ENCODE results near the gene HOXA9. TPM values are rescaled to one million over a fixed set of nuclear protein-coding genes. Genes with fewer than 3 reads are reported as not detected.

The HOXA9 gene
- total and polyA plus RNA-seq, 2 experiments from 2014 or later: 3.6 to 4.4 TPM

GRCh38 chr7:27175626-27176523 is 10.5 kb upstream of the HOXA9 start:
- peak overlapping the region; percentile 20 for H3K4me3 ChIP-seq
- TF ChIP-seq EZH2phosphoT487 (IDR thresholded peaks at IDR 0.05; ENCODE audit: low read depth, severe bottlenecking, unreplicated experiment) (no peak), EZH2 (IDR thresholded peaks at IDR 0.05; ENCODE audit: borderline replicate concordance) (no peak)
- TF ChIP-seq, protein P1, sequence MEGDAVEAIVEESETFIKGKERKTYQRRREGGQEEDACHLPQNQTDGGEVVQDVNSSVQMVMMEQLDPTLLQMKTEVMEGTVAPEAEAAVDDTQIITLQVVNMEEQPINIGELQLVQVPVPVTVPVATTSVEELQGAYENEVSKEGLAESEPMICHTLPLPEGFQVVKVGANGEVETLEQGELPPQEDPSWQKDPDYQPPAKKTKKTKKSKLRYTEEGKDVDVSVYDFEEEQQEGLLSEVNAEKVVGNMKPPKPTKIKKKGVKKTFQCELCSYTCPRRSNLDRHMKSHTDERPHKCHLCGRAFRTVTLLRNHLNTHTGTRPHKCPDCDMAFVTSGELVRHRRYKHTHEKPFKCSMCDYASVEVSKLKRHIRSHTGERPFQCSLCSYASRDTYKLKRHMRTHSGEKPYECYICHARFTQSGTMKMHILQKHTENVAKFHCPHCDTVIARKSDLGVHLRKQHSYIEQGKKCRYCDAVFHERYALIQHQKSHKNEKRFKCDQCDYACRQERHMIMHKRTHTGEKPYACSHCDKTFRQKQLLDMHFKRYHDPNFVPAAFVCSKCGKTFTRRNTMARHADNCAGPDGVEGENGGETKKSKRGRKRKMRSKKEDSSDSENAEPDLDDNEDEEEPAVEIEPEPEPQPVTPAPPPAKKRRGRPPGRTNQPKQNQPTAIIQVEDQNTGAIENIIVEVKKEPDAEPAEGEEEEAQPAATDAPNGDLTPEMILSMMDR (IDR thresholded peaks at IDR 0.05; ENCODE audit: poor library complexity): no peak
- peaks cover 14% of the 10 kb centered on the region for H3K4me1 ChIP-seq (ENCODE audit: insufficient read depth)
- no peaks in the 10 kb centered on the region for H3K9me3 ChIP-seq (ENCODE audit: low read depth)
- no peak overlapping the region for H2AFZ ChIP-seq
- no peak for DNase-seq (ENCODE audit: low spot score)
- no peaks in the 10 kb centered on the region for H3K9me2 ChIP-seq (replicated peaks; ENCODE audit: insufficient read depth)
- peaks cover 9% of the 10 kb centered on the region for H4K20me1 ChIP-seq (ENCODE audit: insufficient read depth, poor library complexity, severe bottlenecking)
- peaks cover 95% of the 10 kb centered on the region for H3K27me3 ChIP-seq
- H3K4me2 ChIP-seq: peak overlapping the region; percentile 96
- peaks cover 90% of the 10 kb centered on the region for H3K79me2 ChIP-seq
- no peaks in the 10 kb centered on the region for H3K36me3 ChIP-seq (replicated peaks; ENCODE audit: insufficient read depth, low read depth)
- WGBS (ENCODE audit: low lambda C conversion rate, missing lambda C conversion rate): 15% methylated on average over 38 of the region's 40 CpGs
- H3K27ac ChIP-seq: peak overlapping the region; percentile 96

- peak overlapping the region; percentile 61 for H3K4me3 ChIP-seq
- peak overlapping the region; percentile 96 for H3K27ac ChIP-seq
- H3K27me3 ChIP-seq: peaks cover 95% of the 10 kb centered on the region
Measured at GRCh38 chr7:27174874-27175625, 9.7 kb upstream of the HOXA9 start.

GRCh38 chr7:27173956-27174873 is 8.9 kb upstream of the HOXA9 start, which contains the start of gene HOXA10:
TSS of gene HOXA10 (minus strand) at chr7:27174320. CDS start at chr7:27174306, 14 bp downstream.
- TF ChIP-seq, protein P1 (IDR thresholded peaks at IDR 0.05; ENCODE audit: poor library complexity): no peak
- TF ChIP-seq EZH2 (IDR thresholded peaks at IDR 0.05; ENCODE audit: borderline replicate concordance) (no peak), EZH2phosphoT487 (IDR thresholded peaks at IDR 0.05; ENCODE audit: low read depth, severe bottlenecking, unreplicated experiment) (no peak)
- Histone ChIP-seq H3K4me3 (peak within 1 kb of the TSS; percentile 61), H4K20me1 (ENCODE audit: insufficient read depth, poor library complexity, severe bottlenecking) (peaks cover 16% of the 10 kb centered on the region), H3K9me2 (replicated peaks; ENCODE audit: insufficient read depth) (no peaks in the 10 kb centered on the region), H3K4me1 (ENCODE audit: insufficient read depth) (peaks cover 9% of the 10 kb centered on the region), H3K27ac (peak within 1 kb of the TSS; percentile 96), H3K9me3 (ENCODE audit: low read depth) (no peaks in the 10 kb centered on the region), H2AFZ (peak within 1 kb of the TSS; percentile 45), H3K4me2 (peak within 1 kb of the TSS; percentile 96), H3K79me2 (peaks cover 99% of the 10 kb centered on the region), H3K27me3 (peaks cover 99% of the 10 kb centered on the region), H3K36me3 (replicated peaks; ENCODE audit: insufficient read depth, low read depth) (no peaks in the 10 kb centered on the region)
- DNase-seq (ENCODE audit: low spot score): no peak
- WGBS (ENCODE audit: low lambda C conversion rate, missing lambda C conversion rate): 10% methylated on average over 58 of the region's 82 CpGs

More at GRCh38 chr7:27174874-27175625, 9.7 kb upstream of the HOXA9 start:
- H3K4me2 ChIP-seq: peak overlapping the region; percentile 96
- TF ChIP-seq, protein P1 (IDR thresholded peaks at IDR 0.05; ENCODE audit: poor library complexity): no peak
- TF ChIP-seq EZH2phosphoT487 (IDR thresholded peaks at IDR 0.05; ENCODE audit: low read depth, severe bottlenecking, unreplicated experiment): peak; percentile 21
- DNase-seq (ENCODE audit: low spot score): no peak
- no peaks in the 10 kb centered on the region for H3K36me3 ChIP-seq (replicated peaks; ENCODE audit: insufficient read depth, low read depth)
- H3K9me2 ChIP-seq (replicated peaks; ENCODE audit: insufficient read depth): no peaks in the 10 kb centered on the region
- WGBS (ENCODE audit: low lambda C conversion rate, missing lambda C conversion rate): 31% methylated on average over 12 of the region's 12 CpGs
- no peaks in the 10 kb centered on the region for H3K9me3 ChIP-seq (ENCODE audit: low read depth)
- H3K79me2 ChIP-seq: peaks cover 95% of the 10 kb centered on the region
- no peak overlapping the region for H2AFZ ChIP-seq
- H3K4me1 ChIP-seq (ENCODE audit: insufficient read depth): peaks cover 6% of the 10 kb centered on the region
- H4K20me1 ChIP-seq (ENCODE audit: insufficient read depth, poor library complexity, severe bottlenecking): peaks cover 16% of the 10 kb centered on the region

Data from hepatocyte (in vitro differentiated cells).